ENCODE data around the gene ANXA8. TPM values are rescaled to one million over a fixed set of nuclear protein-coding genes. Genes with fewer than 3 reads are reported as not detected.
"Not testable (repeated sequence)": the region's sequence is repeated elsewhere in the genome, so short reads cannot be mapped to it uniquely, and the experiment has no call there.

Gene ANXA8
- total and polyA plus RNA-seq, 2 experiments from 2014 or later, result not detected

- not testable (repeated sequence) for H3F3A ChIP-seq (replicated peaks; ENCODE audit: low read depth); H3K36me3 Mint-ChIP-seq (ENCODE audit: low read depth); H3K27me3 Mint-ChIP-seq (ENCODE audit: insufficient read depth, low read depth, poor library complexity); H3K36me3 ChIP-seq (ENCODE audit: insufficient read depth); DNase-seq (ENCODE audit: low spot score); ATAC-seq; H2AFZ ChIP-seq; H3K27ac Mint-ChIP-seq; H3K27ac ChIP-seq (ENCODE audit: low read depth); H3K79me2 ChIP-seq (replicated peaks; ENCODE audit: insufficient read depth); H3K4me2 ChIP-seq; H4K20me1 ChIP-seq (replicated peaks; ENCODE audit: insufficient read depth); H3K4me1 Mint-ChIP-seq; H3K4me3 Mint-ChIP-seq; H3K4me3 ChIP-seq; H3K27me3 ChIP-seq (ENCODE audit: insufficient read depth); H3K9me2 ChIP-seq (ENCODE audit: insufficient read depth); H3K9me3 Mint-ChIP-seq; H3K4me1 ChIP-seq (ENCODE audit: insufficient read depth)
These were observed 2.0 kb upstream of the ANXA8 start for GRCh38 chr10:47485943-47486342.

- not testable (repeated sequence) for H3K27ac ChIP-seq (ENCODE audit: low read depth); H3K36me3 Mint-ChIP-seq (ENCODE audit: low read depth); H3K4me1 Mint-ChIP-seq; H3K27me3 Mint-ChIP-seq (ENCODE audit: insufficient read depth, low read depth, poor library complexity); H3K79me2 ChIP-seq (replicated peaks; ENCODE audit: insufficient read depth); H3K4me3 ChIP-seq; H2AFZ ChIP-seq; H3K4me2 ChIP-seq; H4K20me1 ChIP-seq (replicated peaks; ENCODE audit: insufficient read depth); H3K36me3 ChIP-seq (ENCODE audit: insufficient read depth); H3K4me1 ChIP-seq (ENCODE audit: insufficient read depth); H3K27ac Mint-ChIP-seq; ATAC-seq; DNase-seq (ENCODE audit: low spot score); H3K27me3 ChIP-seq (ENCODE audit: insufficient read depth); H3F3A ChIP-seq (replicated peaks; ENCODE audit: low read depth); H3K4me3 Mint-ChIP-seq; H3K9me2 ChIP-seq (ENCODE audit: insufficient read depth); H3K9me3 Mint-ChIP-seq
These were observed 871 bp upstream of the ANXA8 start for GRCh38 chr10:47484786-47485185.

GRCh38 chr10:47482367-47482766, 1.5 kb downstream of the ANXA8 start:
- not testable (repeated sequence) for H3K27ac ChIP-seq (ENCODE audit: low read depth); H3K4me1 Mint-ChIP-seq; H3K4me3 Mint-ChIP-seq; H3K79me2 ChIP-seq (replicated peaks; ENCODE audit: insufficient read depth); H3K27ac Mint-ChIP-seq; H2AFZ ChIP-seq; H3K36me3 Mint-ChIP-seq (ENCODE audit: low read depth); H3K36me3 ChIP-seq (ENCODE audit: insufficient read depth); H4K20me1 ChIP-seq (replicated peaks; ENCODE audit: insufficient read depth); H3K27me3 Mint-ChIP-seq (ENCODE audit: insufficient read depth, low read depth, poor library complexity); ATAC-seq; H3K4me1 ChIP-seq (ENCODE audit: insufficient read depth); H3K9me2 ChIP-seq (ENCODE audit: insufficient read depth); H3K4me3 ChIP-seq; DNase-seq (ENCODE audit: low spot score); H3K4me2 ChIP-seq; H3K9me3 Mint-ChIP-seq; H3K27me3 ChIP-seq (ENCODE audit: insufficient read depth); H3F3A ChIP-seq (replicated peaks; ENCODE audit: low read depth)

- not testable (repeated sequence) for H2AFZ ChIP-seq; H3K79me2 ChIP-seq (replicated peaks; ENCODE audit: insufficient read depth); ATAC-seq; H3K9me3 Mint-ChIP-seq; H3K4me1 Mint-ChIP-seq; H3K27ac ChIP-seq (ENCODE audit: low read depth); H3K4me3 ChIP-seq; H3K36me3 ChIP-seq (ENCODE audit: insufficient read depth); H3K27me3 ChIP-seq (ENCODE audit: insufficient read depth); H3K27ac Mint-ChIP-seq; H3K9me2 ChIP-seq (ENCODE audit: insufficient read depth); DNase-seq (ENCODE audit: low spot score); H3K4me3 Mint-ChIP-seq; H3K36me3 Mint-ChIP-seq (ENCODE audit: low read depth); H3K4me2 ChIP-seq; H3F3A ChIP-seq (replicated peaks; ENCODE audit: low read depth); H3K27me3 Mint-ChIP-seq (ENCODE audit: insufficient read depth, low read depth, poor library complexity); H3K4me1 ChIP-seq (ENCODE audit: insufficient read depth); H4K20me1 ChIP-seq (replicated peaks; ENCODE audit: insufficient read depth)
These were observed 2.1 kb downstream of the ANXA8 start for GRCh38 chr10:47481768-47482181.

- ATAC-seq (peak; percentile 87), DNase-seq (ENCODE audit: low spot score) (peak; percentile 3)
- not testable (repeated sequence) for H3K9me2 ChIP-seq (ENCODE audit: insufficient read depth); H3K9me3 Mint-ChIP-seq; H3K27me3 ChIP-seq (ENCODE audit: insufficient read depth); H3K4me1 ChIP-seq (ENCODE audit: insufficient read depth); H3K4me3 ChIP-seq; H3K27me3 Mint-ChIP-seq (ENCODE audit: insufficient read depth, low read depth, poor library complexity); H3K4me1 Mint-ChIP-seq; H3K36me3 ChIP-seq (ENCODE audit: insufficient read depth); H2AFZ ChIP-seq; H3K27ac ChIP-seq (ENCODE audit: low read depth); H3K4me2 ChIP-seq; H3K79me2 ChIP-seq (replicated peaks; ENCODE audit: insufficient read depth); H3F3A ChIP-seq (replicated peaks; ENCODE audit: low read depth); H3K4me3 Mint-ChIP-seq; H3K36me3 Mint-ChIP-seq (ENCODE audit: low read depth); H4K20me1 ChIP-seq (replicated peaks; ENCODE audit: insufficient read depth); H3K27ac Mint-ChIP-seq
These were observed 2.6 kb downstream of the ANXA8 start for GRCh38 chr10:47481182-47481766.

GRCh38 chr10:47480133-47480532, 3.8 kb downstream of the ANXA8 start:
- not testable (repeated sequence) for H3K4me3 Mint-ChIP-seq; H3K27me3 ChIP-seq (ENCODE audit: insufficient read depth); H3K9me3 Mint-ChIP-seq; H3K27ac ChIP-seq (ENCODE audit: low read depth); H3K4me1 ChIP-seq (ENCODE audit: insufficient read depth); H3K4me3 ChIP-seq; H3K4me1 Mint-ChIP-seq; H4K20me1 ChIP-seq (replicated peaks; ENCODE audit: insufficient read depth); H3K79me2 ChIP-seq (replicated peaks; ENCODE audit: insufficient read depth); DNase-seq (ENCODE audit: low spot score); H3K36me3 Mint-ChIP-seq (ENCODE audit: low read depth); H2AFZ ChIP-seq; H3K27ac Mint-ChIP-seq; H3K36me3 ChIP-seq (ENCODE audit: insufficient read depth); H3K27me3 Mint-ChIP-seq (ENCODE audit: insufficient read depth, low read depth, poor library complexity); H3F3A ChIP-seq (replicated peaks; ENCODE audit: low read depth); H3K4me2 ChIP-seq; H3K9me2 ChIP-seq (ENCODE audit: insufficient read depth)
- peak; percentile 32 for ATAC-seq

- H3K36me3 Mint-ChIP-seq (ENCODE audit: low read depth); H3K27ac ChIP-seq (ENCODE audit: low read depth); H3K4me3 Mint-ChIP-seq; H3K27me3 ChIP-seq (ENCODE audit: insufficient read depth); H3K79me2 ChIP-seq (replicated peaks; ENCODE audit: insufficient read depth); H3K4me1 ChIP-seq (ENCODE audit: insufficient read depth); H3K9me3 Mint-ChIP-seq; H4K20me1 ChIP-seq (replicated peaks; ENCODE audit: insufficient read depth); H3K4me1 Mint-ChIP-seq; H3K9me2 ChIP-seq (ENCODE audit: insufficient read depth); H3K4me3 ChIP-seq; H3K27ac Mint-ChIP-seq; H2AFZ ChIP-seq; H3K27me3 Mint-ChIP-seq (ENCODE audit: insufficient read depth, low read depth, poor library complexity); H3K36me3 ChIP-seq (ENCODE audit: insufficient read depth); H3F3A ChIP-seq (replicated peaks; ENCODE audit: low read depth); DNase-seq (ENCODE audit: low spot score); H3K4me2 ChIP-seq: not testable (repeated sequence)
- peak; percentile 45 for ATAC-seq
These were observed 5.8 kb downstream of the ANXA8 start for GRCh38 chr10:47478114-47478513.
